IMR-90 (cell line): ENCODE results near the gene STING1.

ENCODE experiments used
- BHLHE40 ChIP-seq: fragments of 150-350 bp; IDR thresholded peaks from 2 replicates; pipeline ENCODE4 v1.6.1; 2016; ENCODE audit warnings: mild to moderate bottlenecking, low read depth, low read length
- CEBPB ChIP-seq: IDR thresholded peaks from 2 replicates; pipeline ENCODE4 v1.6.1; 2012; ENCODE audit warnings: low read depth, low read length, improper control_type of control experiment
- FOS ChIP-seq: fragments of 150-350 bp; IDR thresholded peaks from 2 replicates; pipeline ENCODE4 v1.6.1; 2016; ENCODE audit warnings: low read depth, low read length
- MAFK ChIP-seq: IDR thresholded peaks from 2 replicates; pipeline ENCODE4 v1.6.1; 2012; ENCODE audit warnings: low read depth, low read length, improper control_type of control experiment
- MAZ ChIP-seq: IDR thresholded peaks from 2 replicates; pipeline ENCODE4 v1.6.1; 2012; ENCODE audit warnings: low read depth, mild to moderate bottlenecking, low read length, improper control_type of control experiment, moderate library complexity, borderline replicate concordance
- MXI1 ChIP-seq: IDR thresholded peaks from 2 replicates; pipeline ENCODE4 v1.6.1; 2012; ENCODE audit warnings: low read depth, mild to moderate bottlenecking, low read length, moderate library complexity, borderline replicate concordance
- NFE2L2 ChIP-seq: fragments of 150-350 bp; IDR thresholded peaks from 2 replicates; pipeline ENCODE4 v1.6.1; 2016; ENCODE audit warnings: low read depth, mild to moderate bottlenecking, low read length
- POLR2A ChIP-seq: IDR thresholded peaks from 2 replicates; pipeline ENCODE4 v1.6.1; 2012; ENCODE audit warnings: mild to moderate bottlenecking, low read depth, low read length
- RAD21 ChIP-seq: IDR thresholded peaks from 2 replicates; pipeline ENCODE4 v1.6.1; 2012; ENCODE audit warnings: low read length, improper control_type of control experiment
- RFX5 ChIP-seq: IDR thresholded peaks from 2 replicates; pipeline ENCODE4 v1.8.0; 2012; ENCODE audit warnings: low read depth, mild to moderate bottlenecking, low read length, moderate library complexity
- TF ChIP-seq, protein P1 (sequence below): conservative IDR thresholded peaks from 2 replicates; pipeline ENCODE4 v1.5.1; 2012; ENCODE audit warnings: mild to moderate bottlenecking, low read depth, low read length, improper control_type of control experiment
- TF ChIP-seq, protein P2 (sequence below): fragments of 150-350 bp; IDR thresholded peaks from 2 replicates; pipeline ENCODE4 v1.6.1; 2016; ENCODE audit warnings: low read depth, mild to moderate bottlenecking, low read length, moderate library complexity, borderline replicate concordance
- TF ChIP-seq, protein P3 (sequence below): fragments of 150-350 bp; IDR thresholded peaks from 2 replicates; pipeline ENCODE4 v1.6.1; 2017; ENCODE audit warnings: mild to moderate bottlenecking, antibody characterized with exemption, low read length, low read depth

DNA sequence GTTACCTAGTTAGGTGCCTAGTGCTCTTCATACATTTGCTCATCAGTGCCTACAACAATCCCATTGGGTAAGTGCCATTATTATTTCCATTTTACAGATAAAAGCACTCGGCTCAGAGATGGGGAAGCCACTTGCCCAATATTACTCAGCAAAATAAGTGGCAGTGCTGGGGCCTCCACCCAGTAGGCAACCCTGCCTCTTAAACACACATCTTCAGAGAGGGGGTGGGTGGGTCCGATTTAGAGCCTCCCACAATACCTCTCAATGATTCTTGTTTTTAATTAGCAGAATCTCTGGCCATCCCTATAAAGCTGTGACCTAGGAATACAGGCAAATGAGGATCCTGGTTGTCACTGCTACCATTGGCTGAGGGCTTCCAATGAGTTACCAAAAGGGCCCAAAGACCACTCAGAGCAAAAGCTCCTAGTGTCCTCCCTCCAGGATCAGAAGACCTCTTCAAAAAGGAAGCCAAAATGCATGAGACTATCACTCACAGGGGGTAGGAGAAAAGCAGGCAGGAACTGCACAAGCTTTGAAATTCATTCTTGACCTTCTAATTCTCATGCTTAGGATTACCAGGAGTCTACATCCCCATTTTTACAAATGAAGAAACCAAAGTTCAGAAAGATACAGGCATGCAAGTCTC, 42.5 kb upstream of the STING1 start:
- TF ChIP-seq NFE2L2 (no peak), RFX5 (no peak), POLR2A (no peak), FOS (no peak), RAD21 (no peak), BHLHE40 (no peak), MAZ (no peak), MXI1 (no peak), MAFK (no peak), CEBPB (no peak)
- TF ChIP-seq, protein P1, sequence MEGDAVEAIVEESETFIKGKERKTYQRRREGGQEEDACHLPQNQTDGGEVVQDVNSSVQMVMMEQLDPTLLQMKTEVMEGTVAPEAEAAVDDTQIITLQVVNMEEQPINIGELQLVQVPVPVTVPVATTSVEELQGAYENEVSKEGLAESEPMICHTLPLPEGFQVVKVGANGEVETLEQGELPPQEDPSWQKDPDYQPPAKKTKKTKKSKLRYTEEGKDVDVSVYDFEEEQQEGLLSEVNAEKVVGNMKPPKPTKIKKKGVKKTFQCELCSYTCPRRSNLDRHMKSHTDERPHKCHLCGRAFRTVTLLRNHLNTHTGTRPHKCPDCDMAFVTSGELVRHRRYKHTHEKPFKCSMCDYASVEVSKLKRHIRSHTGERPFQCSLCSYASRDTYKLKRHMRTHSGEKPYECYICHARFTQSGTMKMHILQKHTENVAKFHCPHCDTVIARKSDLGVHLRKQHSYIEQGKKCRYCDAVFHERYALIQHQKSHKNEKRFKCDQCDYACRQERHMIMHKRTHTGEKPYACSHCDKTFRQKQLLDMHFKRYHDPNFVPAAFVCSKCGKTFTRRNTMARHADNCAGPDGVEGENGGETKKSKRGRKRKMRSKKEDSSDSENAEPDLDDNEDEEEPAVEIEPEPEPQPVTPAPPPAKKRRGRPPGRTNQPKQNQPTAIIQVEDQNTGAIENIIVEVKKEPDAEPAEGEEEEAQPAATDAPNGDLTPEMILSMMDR: no peak
- TF ChIP-seq, protein P2, sequence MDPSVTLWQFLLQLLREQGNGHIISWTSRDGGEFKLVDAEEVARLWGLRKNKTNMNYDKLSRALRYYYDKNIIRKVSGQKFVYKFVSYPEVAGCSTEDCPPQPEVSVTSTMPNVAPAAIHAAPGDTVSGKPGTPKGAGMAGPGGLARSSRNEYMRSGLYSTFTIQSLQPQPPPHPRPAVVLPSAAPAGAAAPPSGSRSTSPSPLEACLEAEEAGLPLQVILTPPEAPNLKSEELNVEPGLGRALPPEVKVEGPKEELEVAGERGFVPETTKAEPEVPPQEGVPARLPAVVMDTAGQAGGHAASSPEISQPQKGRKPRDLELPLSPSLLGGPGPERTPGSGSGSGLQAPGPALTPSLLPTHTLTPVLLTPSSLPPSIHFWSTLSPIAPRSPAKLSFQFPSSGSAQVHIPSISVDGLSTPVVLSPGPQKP: no peak
- TF ChIP-seq, protein P3, sequence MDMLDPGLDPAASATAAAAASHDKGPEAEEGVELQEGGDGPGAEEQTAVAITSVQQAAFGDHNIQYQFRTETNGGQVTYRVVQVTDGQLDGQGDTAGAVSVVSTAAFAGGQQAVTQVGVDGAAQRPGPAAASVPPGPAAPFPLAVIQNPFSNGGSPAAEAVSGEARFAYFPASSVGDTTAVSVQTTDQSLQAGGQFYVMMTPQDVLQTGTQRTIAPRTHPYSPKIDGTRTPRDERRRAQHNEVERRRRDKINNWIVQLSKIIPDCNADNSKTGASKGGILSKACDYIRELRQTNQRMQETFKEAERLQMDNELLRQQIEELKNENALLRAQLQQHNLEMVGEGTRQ: no peak
